ENCODE data around the gene NDOR1. TPM values are rescaled to one million over a fixed set of nuclear protein-coding genes. Genes with fewer than 3 reads are reported as not detected.

NDOR1 gene
- total RNA-seq, 5 donors from 2014 or later (not counting 1 experiment from before 2014, with no cell fraction given): 27.6 to 46.7 (median 45.4) TPM

DNA sequence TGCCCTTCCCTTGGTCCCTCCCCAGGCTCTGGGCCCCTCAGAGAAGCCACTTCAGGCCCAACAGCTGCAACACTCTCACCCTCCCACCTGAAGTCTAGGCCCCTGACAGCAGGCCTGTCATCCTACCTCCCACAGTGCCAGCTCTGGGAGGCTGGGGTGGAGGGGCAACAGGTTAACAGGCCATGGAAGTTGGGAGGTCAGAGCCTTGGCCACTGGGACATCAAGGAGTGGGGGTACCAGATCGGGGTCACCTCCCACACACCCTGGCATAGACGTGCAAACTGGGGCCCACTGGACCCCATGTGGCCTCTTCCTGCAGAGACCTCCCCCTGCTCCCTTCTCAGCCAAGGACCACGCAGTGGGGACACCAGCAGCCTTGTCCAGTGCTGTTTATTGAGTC lies 14.3 kb upstream of the NDOR1 start:
- no peak for ATAC-seq (replicated peaks in 1 of 4)
- Histone ChIP-seq H3K4me1 (ENCODE audit: control insufficient read depth in 1 of 2, extremely low read depth in 1 of 2, insufficient read depth in 2 of 2, low read length in 2 of 2) (peaks cover 13 to 39% of the 10 kb centered on the region in 2 experiments), H3K27me3 (replicated peaks in 1 of 2; ENCODE audit: control insufficient read depth in 2 of 2, extremely low read depth in 1 of 2, insufficient read depth in 2 of 2, low read length in 1 of 2) (no peaks in the 10 kb centered on the region), H3K27ac (ENCODE audit: low read length) (no peak overlapping the region), H3K9me3 (no peaks in the 10 kb centered on the region), H3K4me3 (ENCODE audit: control insufficient read depth in 1 of 2, extremely low read depth in 1 of 2, low read length in 1 of 2) (no peak overlapping the region), H3K36me3 (ENCODE audit: control insufficient read depth in 2 of 2, extremely low read depth in 1 of 2, insufficient read depth in 1 of 2, low read length in 1 of 2) (peaks cover 5 to 18% of the 10 kb centered on the region in 2 donors)
- WGBS (ENCODE audit: insufficient coverage): 80% methylated on average over 3 of the region's 3 CpGs
- no peak overlapping the region for H3K27ac Mint-ChIP-seq
- H3K36me3 Mint-ChIP-seq: peaks cover 5% of the 10 kb centered on the region
- DNase-seq: no peak
- H3K4me3 Mint-ChIP-seq: peak overlapping the region in 1 of 3 donors; percentile 59
- peaks cover 17 to 35% (median 30%) of the 10 kb centered on the region in 3 donors for H3K4me1 Mint-ChIP-seq
- ChIA-PET CTCF (interaction anchor here (0.6 kb wide), 2 partner anchors 41 to 45 kb away, joined by 3 to 6 read pairs; no protein-coding TSS in a partner anchor), POLR2A (interaction anchor here in 1 of 2 donors (0.7 kb wide), 1 partner anchor 553 kb away, joined by 6 read pairs; no protein-coding TSS in a partner anchor)
- no peaks in the 10 kb centered on the region for H3K27me3 Mint-ChIP-seq
- no peaks in the 10 kb centered on the region for H3K9me3 Mint-ChIP-seq

DNA sequence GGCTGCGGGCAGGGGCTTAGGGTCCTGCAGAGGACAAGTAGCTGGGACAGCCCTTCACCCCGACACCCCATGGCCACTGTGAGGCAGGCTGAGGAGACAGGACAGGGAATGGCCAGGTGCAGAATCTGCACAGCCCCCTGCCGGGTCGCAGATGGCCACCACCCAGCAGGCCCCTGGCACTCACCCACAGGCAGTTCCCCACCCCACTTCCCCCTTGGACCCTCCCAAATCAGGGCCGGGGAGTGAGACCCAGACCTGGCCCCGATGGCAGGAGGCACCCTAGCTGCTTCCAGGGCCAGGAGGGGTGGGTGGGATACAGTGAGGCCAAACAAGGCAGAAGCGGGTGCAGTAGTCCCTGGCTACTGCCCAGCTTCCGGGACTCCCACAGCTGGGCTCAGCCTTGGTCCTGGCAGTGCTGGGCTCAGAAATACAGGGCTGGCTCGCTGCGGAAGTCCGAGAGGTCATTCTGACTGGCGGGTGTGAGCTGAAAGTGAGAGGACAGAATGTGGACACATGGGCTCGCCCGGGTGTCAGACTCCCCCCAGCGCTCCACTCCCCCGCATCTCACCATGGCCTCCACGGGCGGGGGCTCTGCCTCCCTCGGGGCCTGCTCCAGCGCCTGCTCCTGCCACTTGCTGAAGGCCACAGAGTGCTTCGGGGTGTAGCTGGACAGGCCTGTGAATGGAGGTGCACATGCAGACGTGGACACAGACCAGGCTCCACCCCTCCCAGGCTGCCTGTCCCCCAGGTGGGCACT lies 13.6 kb upstream of the NDOR1 start:
- Histone ChIP-seq H3K27ac (ENCODE audit: low read length) (no peak overlapping the region), H3K4me1 (ENCODE audit: control insufficient read depth in 1 of 2, extremely low read depth in 1 of 2, insufficient read depth in 2 of 2, low read length in 2 of 2) (peaks cover 10 to 33% of the 10 kb centered on the region in 2 experiments), H3K4me3 (ENCODE audit: control insufficient read depth in 1 of 2, extremely low read depth in 1 of 2, low read length in 1 of 2) (no peak overlapping the region), H3K9me3 (no peaks in the 10 kb centered on the region), H3K27me3 (replicated peaks in 1 of 2; ENCODE audit: control insufficient read depth in 2 of 2, extremely low read depth in 1 of 2, insufficient read depth in 2 of 2, low read length in 1 of 2) (no peaks in the 10 kb centered on the region), H3K36me3 (ENCODE audit: control insufficient read depth in 2 of 2, extremely low read depth in 1 of 2, insufficient read depth in 1 of 2, low read length in 1 of 2) (peaks cover 5 to 13% of the 10 kb centered on the region in 2 donors)
- ChIA-PET CTCF (interaction anchor here (0.6 kb wide), 2 partner anchors 41 to 44 kb away, joined by 3 to 6 read pairs; no protein-coding TSS in a partner anchor), POLR2A (interaction anchor here in 1 of 2 donors (0.7 kb wide), 1 partner anchor 554 kb away, joined by 6 read pairs; no protein-coding TSS in a partner anchor)
- Mint-ChIP-seq H3K36me3 (peaks cover 5% of the 10 kb centered on the region), H3K4me3 (no peak overlapping the region), H3K4me1 (peaks cover 16 to 30% (median 23%) of the 10 kb centered on the region in 3 donors), H3K27ac (no peak overlapping the region), H3K9me3 (no peaks in the 10 kb centered on the region), H3K27me3 (no peaks in the 10 kb centered on the region)
- DNase-seq: no peak
- WGBS (ENCODE audit: insufficient coverage): 93% methylated on average over 18 of the region's 22 CpGs
- ATAC-seq (replicated peaks in 1 of 4): no peak

GRCh38 chr9:137192448-137192780 lies 13.1 kb upstream of the NDOR1 start:
- H3K4me3 ChIP-seq (ENCODE audit: control insufficient read depth in 1 of 2, extremely low read depth in 1 of 2, low read length in 1 of 2): no peak overlapping the region
- POLR2A ChIA-PET: no interaction called here
- Mint-ChIP-seq H3K9me3 (no peaks in the 10 kb centered on the region), H3K4me1 (peaks cover 10 to 26% (median 18%) of the 10 kb centered on the region in 3 donors), H3K27ac (no peak overlapping the region), H3K4me3 (no peak overlapping the region), H3K36me3 (peaks cover 5% of the 10 kb centered on the region), H3K27me3 (no peaks in the 10 kb centered on the region)
- no peaks in the 10 kb centered on the region for H3K9me3 ChIP-seq
- WGBS (ENCODE audit: insufficient coverage): 90% methylated on average over 8 of the region's 10 CpGs
- CTCF ChIA-PET: no interaction called here
- ATAC-seq (replicated peaks in 1 of 4) (no peak), DNase-seq (no peak)
- peaks cover 4 to 27% of the 10 kb centered on the region in 2 experiments for H3K4me1 ChIP-seq (ENCODE audit: control insufficient read depth in 1 of 2, extremely low read depth in 1 of 2, insufficient read depth in 2 of 2, low read length in 2 of 2)
- peaks cover 5 to 13% of the 10 kb centered on the region in 2 donors for H3K36me3 ChIP-seq (ENCODE audit: control insufficient read depth in 2 of 2, extremely low read depth in 1 of 2, insufficient read depth in 1 of 2, low read length in 1 of 2)
- H3K27ac ChIP-seq (ENCODE audit: low read length): no peak overlapping the region
- H3K27me3 ChIP-seq (replicated peaks in 1 of 2; ENCODE audit: control insufficient read depth in 2 of 2, extremely low read depth in 1 of 2, insufficient read depth in 2 of 2, low read length in 1 of 2): no peaks in the 10 kb centered on the region

- H3K4me3 Mint-ChIP-seq: no peak overlapping the region
- no peak for DNase-seq
- Histone ChIP-seq H3K4me3 (ENCODE audit: control insufficient read depth in 1 of 2, extremely low read depth in 1 of 2, low read length in 1 of 2) (no peak overlapping the region), H3K27me3 (replicated peaks in 1 of 2; ENCODE audit: control insufficient read depth in 2 of 2, extremely low read depth in 1 of 2, insufficient read depth in 2 of 2, low read length in 1 of 2) (no peaks in the 10 kb centered on the region), H3K36me3 (ENCODE audit: control insufficient read depth in 2 of 2, extremely low read depth in 1 of 2, insufficient read depth in 1 of 2, low read length in 1 of 2) (peaks cover 5 to 13% of the 10 kb centered on the region in 2 donors), H3K4me1 (ENCODE audit: control insufficient read depth in 1 of 2, extremely low read depth in 1 of 2, insufficient read depth in 2 of 2, low read length in 2 of 2) (peaks cover 0 to 25% of the 10 kb centered on the region in 2 experiments), H3K27ac (ENCODE audit: low read length) (no peak overlapping the region), H3K9me3 (no peaks in the 10 kb centered on the region)
- H3K36me3 Mint-ChIP-seq: peaks cover 2% of the 10 kb centered on the region
- H3K4me1 Mint-ChIP-seq: peaks cover 6 to 22% (median 14%) of the 10 kb centered on the region in 3 donors
- no peak overlapping the region for H3K27ac Mint-ChIP-seq
- ATAC-seq (replicated peaks in 1 of 4): no peak
- WGBS (ENCODE audit: insufficient coverage): 80% methylated on average over 1 of the region's 2 CpGs
- CTCF ChIA-PET: no interaction called here
- no peaks in the 10 kb centered on the region for H3K9me3 Mint-ChIP-seq
- POLR2A ChIA-PET: no interaction called here
- no peaks in the 10 kb centered on the region for H3K27me3 Mint-ChIP-seq
These were observed 12.6 kb upstream of the NDOR1 start for GRCh38 chr9:137192859-137193258.

DNA sequence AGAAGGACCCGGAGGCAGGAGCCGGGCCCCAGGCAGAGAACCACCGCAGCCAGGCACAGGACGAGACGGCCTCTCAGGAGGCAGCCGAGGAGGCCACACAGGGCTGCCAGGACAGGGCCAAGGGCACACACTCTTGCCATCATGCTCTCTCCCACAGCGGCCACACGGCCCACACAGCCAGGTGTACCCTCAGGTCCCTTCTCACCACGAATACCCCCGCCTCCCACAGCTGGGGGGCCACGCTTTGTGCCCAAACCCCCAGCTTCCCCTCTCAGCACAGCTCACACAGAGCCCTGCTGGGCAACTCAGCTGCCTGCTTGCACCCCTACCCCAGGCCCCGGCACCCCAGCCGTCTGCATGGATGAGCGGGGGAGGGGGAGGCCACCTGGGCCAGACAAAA lies 11.7 kb upstream of the NDOR1 start:
- Mint-ChIP-seq H3K4me1 (peaks cover 6 to 25% (median 14%) of the 10 kb centered on the region in 3 donors), H3K9me3 (no peaks in the 10 kb centered on the region), H3K36me3 (peaks cover 2% of the 10 kb centered on the region), H3K27ac (no peak overlapping the region), H3K4me3 (no peak overlapping the region), H3K27me3 (no peaks in the 10 kb centered on the region)
- CTCF ChIA-PET: interaction anchor here in 1 of 2 donors (0.6 kb wide), 1 partner anchor 63 kb away, joined by 7 read pairs; no protein-coding TSS in a partner anchor
- H3K27ac ChIP-seq (ENCODE audit: low read length): no peak overlapping the region
- H3K4me1 ChIP-seq (ENCODE audit: control insufficient read depth in 1 of 2, extremely low read depth in 1 of 2, insufficient read depth in 2 of 2, low read length in 2 of 2): peaks cover 0 to 25% of the 10 kb centered on the region in 2 experiments
- no peak for ATAC-seq (replicated peaks in 1 of 4)
- 91% methylated on average over 12 of the region's 14 CpGs for WGBS (ENCODE audit: insufficient coverage)
- DNase-seq: no peak
- POLR2A ChIA-PET: no interaction called here
- no peaks in the 10 kb centered on the region for H3K9me3 ChIP-seq
- H3K36me3 ChIP-seq (ENCODE audit: control insufficient read depth in 2 of 2, extremely low read depth in 1 of 2, insufficient read depth in 1 of 2, low read length in 1 of 2): peaks cover 5 to 13% of the 10 kb centered on the region in 2 donors
- H3K4me3 ChIP-seq (ENCODE audit: control insufficient read depth in 1 of 2, extremely low read depth in 1 of 2, low read length in 1 of 2): no peak overlapping the region
- peaks cover 0 to 4% of the 10 kb centered on the region in 2 experiments for H3K27me3 ChIP-seq (replicated peaks in 1 of 2; ENCODE audit: control insufficient read depth in 2 of 2, extremely low read depth in 1 of 2, insufficient read depth in 2 of 2, low read length in 1 of 2)

GRCh38 chr9:137194388-137194787 lies 11.1 kb upstream of the NDOR1 start:
- Mint-ChIP-seq H3K27me3 (no peaks in the 10 kb centered on the region), H3K36me3 (no peaks in the 10 kb centered on the region), H3K27ac (no peak overlapping the region), H3K4me3 (no peak overlapping the region), H3K9me3 (no peaks in the 10 kb centered on the region), H3K4me1 (peaks cover 0 to 19% (median 9%) of the 10 kb centered on the region in 3 donors)
- Histone ChIP-seq H3K9me3 (no peaks in the 10 kb centered on the region), H3K4me3 (ENCODE audit: control insufficient read depth in 1 of 2, extremely low read depth in 1 of 2, low read length in 1 of 2) (no peak overlapping the region), H3K36me3 (ENCODE audit: control insufficient read depth in 2 of 2, extremely low read depth in 1 of 2, insufficient read depth in 1 of 2, low read length in 1 of 2) (peaks cover 5 to 13% of the 10 kb centered on the region in 2 donors), H3K27ac (ENCODE audit: low read length) (no peak overlapping the region), H3K27me3 (replicated peaks in 1 of 2; ENCODE audit: control insufficient read depth in 2 of 2, extremely low read depth in 1 of 2, insufficient read depth in 2 of 2, low read length in 1 of 2) (peaks cover 0 to 7% of the 10 kb centered on the region in 2 experiments), H3K4me1 (ENCODE audit: control insufficient read depth in 1 of 2, extremely low read depth in 1 of 2, insufficient read depth in 2 of 2, low read length in 2 of 2) (peaks cover 0 to 26% of the 10 kb centered on the region in 2 experiments)
- POLR2A ChIA-PET: no interaction called here
- CTCF ChIA-PET: interaction anchor here in 1 of 2 donors (0.6 kb wide), 1 partner anchor 64 kb away, joined by 7 read pairs; no protein-coding TSS in a partner anchor
- DNase-seq (no peak), ATAC-seq (replicated peaks in 1 of 4) (no peak)
- 91% methylated on average over 15 of the region's 16 CpGs for WGBS (ENCODE audit: insufficient coverage)
